Sigmoid colon (tissue), 3 donors: ENCODE data around the gene LYPD4.

Source experiments
- CTCF ChIP-seq, 4 experiments: fragments of 450-650 bp in 3 of 4; fragments of 200-600 bp in 1 of 4; IDR thresholded peaks; one replicate each; pipeline ENCODE4 v1.5.1; 2016 to 2019; ENCODE audit warnings: antibody characterized with exemption in 4 of 4, mild to moderate bottlenecking in 3 of 4, moderate library complexity in 2 of 4
- POLR2A ChIP-seq, 2 donors: fragments of 450-650 bp; IDR thresholded peaks; one replicate each; pipeline ENCODE4 v1.6.1; 2016; ENCODE audit warnings: antibody characterized with exemption in 2 of 2, mild to moderate bottlenecking in 2 of 2, moderate library complexity in 2 of 2

GRCh38 chr19:41883821-41884733 is 39.6 kb upstream of the LYPD4 start:
- TF ChIP-seq CTCF (IDR thresholded peaks at IDR 0.05) (no peak), POLR2A (IDR thresholded peaks at IDR 0.05) (peak; percentile 29 to 67)
